GM18858 (cell line): ENCODE data around the gene IKBIP.
"Not testable (repeated sequence)": the region's sequence is repeated elsewhere in the genome, so short reads cannot be mapped to it uniquely, and the experiment has no call there.

ENCODE experiments used
- ATAC-seq: cut with Tn5 transposase; IDR thresholded peaks from one replicate; pipeline ENCODE4 v1.9.1; 2021; ENCODE audit not compliant: unreplicated experiment

IKBIP gene

GRCh38 chr12:98644712-98645571 lies at the start of gene IKBIP, which contains the start of gene APAF1:
Gene IKBIP (minus strand): TSS chr12:98644788. CDS start chr12:98644701, 87 bp downstream.
Gene APAF1 (plus strand): TSS chr12:98645290. CDS start chr12:98648360, 3,070 bp downstream.
- peak; percentile 85 for ATAC-seq

GRCh38 chr12:98691351-98691750 lies 46.8 kb upstream of the IKBIP start:
- no peak for ATAC-seq

- ATAC-seq, result no peak
Observed at GRCh38 chr12:98686603-98687002, 42.0 kb upstream of the IKBIP start.

- ATAC-seq, result no peak
Observed at GRCh38 chr12:98684199-98684598, 39.6 kb upstream of the IKBIP start.

- no peak for ATAC-seq
Observed at GRCh38 chr12:98679611-98680005, 35.0 kb upstream of the IKBIP start.

- ATAC-seq, result no peak
Observed at GRCh38 chr12:98678946-98679610, 34.5 kb upstream of the IKBIP start.

- ATAC-seq, result no peak
Observed at GRCh38 chr12:98678236-98678945, 33.8 kb upstream of the IKBIP start.

- no peak for ATAC-seq
Observed at GRCh38 chr12:98674841-98675240, 30.3 kb upstream of the IKBIP start.

GRCh38 chr12:98671459-98671858 lies 26.9 kb upstream of the IKBIP start:
- no peak for ATAC-seq

GRCh38 chr12:98669751-98670150 lies 25.2 kb upstream of the IKBIP start:
- no peak for ATAC-seq

- no peak for ATAC-seq
Observed at GRCh38 chr12:98660521-98660920, 15.9 kb upstream of the IKBIP start.

GRCh38 chr12:98656289-98657101 lies 11.9 kb upstream of the IKBIP start:
- no peak for ATAC-seq

GRCh38 chr12:98653866-98654493 lies 9.4 kb upstream of the IKBIP start:
- ATAC-seq, result no peak

GRCh38 chr12:98651328-98651727 lies 6.7 kb upstream of the IKBIP start:
- ATAC-seq, result no peak

- ATAC-seq, result no peak
Observed at GRCh38 chr12:98646294-98647090, 1.9 kb upstream of the IKBIP start.

- no peak for ATAC-seq
Observed at GRCh38 chr12:98645572-98646067, 1.0 kb upstream of the IKBIP start.

GRCh38 chr12:98644433-98644711 lies 216 bp downstream of the IKBIP start:
- peak; percentile 4 for ATAC-seq

- ATAC-seq, result not testable (repeated sequence)
Observed at GRCh38 chr12:98642801-98643200, 1.8 kb downstream of the IKBIP start.

- ATAC-seq, result no peak
Observed at GRCh38 chr12:98639491-98639890, 5.1 kb downstream of the IKBIP start.
